Mononuclear cell (primary cell): Measurements from ENCODE around the gene RPS14. TPM values are rescaled to one million over a fixed set of nuclear protein-coding genes. Genes with fewer than 3 reads are reported as not detected.
"Not testable (repeated sequence)": the region's sequence is repeated elsewhere in the genome, so short reads cannot be mapped to it uniquely, and the experiment has no call there.

Experiments used
- H3K27me3 ChIP-seq: 2 replicates; pipeline ENCODE4 v1.6.0; 2011; ENCODE audit warnings: low read length, control low read depth; ENCODE audit not compliant: insufficient read depth
- H3K4me1 ChIP-seq: 2 replicates; pipeline ENCODE4 v1.5.1; 2011; ENCODE audit warnings: mild to moderate bottlenecking, low read length, control low read depth; ENCODE audit not compliant: insufficient read depth
- H3K4me3 ChIP-seq: 2 replicates; pipeline ENCODE4 v1.5.1; 2011; ENCODE audit warnings: mild to moderate bottlenecking, low read length, moderate library complexity
- H3K9me3 ChIP-seq: 2 replicates; pipeline ENCODE4 v1.5.1; 2011; ENCODE audit warnings: low read depth, mild to moderate bottlenecking, control low read depth, low read length
- total RNA-seq: library from RNA; depleted of rRNA; stranded (reverse); fragments of >200 nt; gene quantifications from one replicate; pipeline ENCODE4 v1.2.3, GENCODE V29; 2012

Gene RPS14
- total RNA-seq, 1 donor, result 4,450 TPM

DNA sequence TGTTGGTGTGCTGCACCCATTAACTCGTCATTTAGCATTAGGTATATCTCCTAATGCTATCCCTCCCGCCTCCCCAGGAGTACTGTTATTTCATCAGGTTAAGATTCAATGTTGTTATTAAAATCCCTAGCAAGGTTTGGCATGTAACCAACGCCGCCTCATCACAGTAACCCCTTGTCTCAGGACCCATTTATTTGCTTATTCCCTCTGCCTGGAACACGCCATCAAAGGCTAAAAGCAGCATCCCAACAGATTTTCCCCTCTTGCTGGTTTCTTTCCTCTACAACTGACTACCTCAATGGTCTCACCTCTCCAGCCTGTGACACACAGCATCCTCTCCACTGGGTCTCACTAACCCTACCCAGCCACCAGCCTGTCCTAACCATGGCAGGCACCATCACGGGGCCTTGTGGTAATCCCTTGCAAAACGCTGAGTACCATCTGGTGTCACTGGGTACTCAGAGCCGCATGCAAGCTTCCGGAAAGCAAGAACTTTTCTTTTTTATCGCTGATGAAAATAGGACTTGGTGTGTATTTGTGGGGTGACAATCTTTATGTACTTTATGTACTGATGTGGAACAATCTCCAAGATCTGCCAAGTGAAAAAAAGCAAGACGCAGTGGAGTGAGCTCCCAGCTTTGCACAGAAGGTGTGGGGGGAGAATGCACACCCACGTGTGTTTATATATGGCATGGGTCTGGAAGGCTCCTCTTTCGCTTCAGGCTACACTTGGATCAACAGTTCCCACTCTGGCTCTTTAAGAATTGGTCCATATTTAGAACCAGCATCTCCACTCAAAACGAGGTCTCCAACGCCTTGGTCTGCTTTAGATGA lies 6.1 kb downstream of the RPS14 start:
- H3K27me3 ChIP-seq, result no peaks in the 10 kb centered on the region
- H3K4me1 ChIP-seq, result peaks cover 14% of the 10 kb centered on the region
- no peak overlapping the region for H3K4me3 ChIP-seq
- no peaks in the 10 kb centered on the region for H3K9me3 ChIP-seq

DNA sequence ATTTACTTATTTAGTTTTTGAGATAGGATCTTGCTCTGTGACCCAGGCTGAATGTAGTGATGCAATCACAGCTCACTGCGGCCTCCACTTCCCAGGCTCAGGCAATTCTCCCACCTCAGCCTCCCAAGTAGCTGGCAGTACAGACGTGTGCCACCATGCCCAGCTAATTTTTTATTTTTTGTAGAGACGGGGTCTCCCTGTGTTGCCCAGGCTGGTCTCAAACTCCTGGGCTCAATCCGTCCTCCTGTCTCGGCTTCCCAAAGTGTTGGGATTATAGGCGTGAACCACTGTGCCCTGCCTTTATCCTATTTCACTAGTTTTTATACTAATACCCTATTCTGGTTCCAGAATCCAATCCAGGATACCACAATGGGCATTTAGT lies 6.8 kb downstream of the RPS14 start:
- no peaks in the 10 kb centered on the region for H3K27me3 ChIP-seq
- peaks cover 6% of the 10 kb centered on the region for H3K4me1 ChIP-seq
- no peak overlapping the region for H3K4me3 ChIP-seq
- H3K9me3 ChIP-seq, result no peaks in the 10 kb centered on the region

DNA sequence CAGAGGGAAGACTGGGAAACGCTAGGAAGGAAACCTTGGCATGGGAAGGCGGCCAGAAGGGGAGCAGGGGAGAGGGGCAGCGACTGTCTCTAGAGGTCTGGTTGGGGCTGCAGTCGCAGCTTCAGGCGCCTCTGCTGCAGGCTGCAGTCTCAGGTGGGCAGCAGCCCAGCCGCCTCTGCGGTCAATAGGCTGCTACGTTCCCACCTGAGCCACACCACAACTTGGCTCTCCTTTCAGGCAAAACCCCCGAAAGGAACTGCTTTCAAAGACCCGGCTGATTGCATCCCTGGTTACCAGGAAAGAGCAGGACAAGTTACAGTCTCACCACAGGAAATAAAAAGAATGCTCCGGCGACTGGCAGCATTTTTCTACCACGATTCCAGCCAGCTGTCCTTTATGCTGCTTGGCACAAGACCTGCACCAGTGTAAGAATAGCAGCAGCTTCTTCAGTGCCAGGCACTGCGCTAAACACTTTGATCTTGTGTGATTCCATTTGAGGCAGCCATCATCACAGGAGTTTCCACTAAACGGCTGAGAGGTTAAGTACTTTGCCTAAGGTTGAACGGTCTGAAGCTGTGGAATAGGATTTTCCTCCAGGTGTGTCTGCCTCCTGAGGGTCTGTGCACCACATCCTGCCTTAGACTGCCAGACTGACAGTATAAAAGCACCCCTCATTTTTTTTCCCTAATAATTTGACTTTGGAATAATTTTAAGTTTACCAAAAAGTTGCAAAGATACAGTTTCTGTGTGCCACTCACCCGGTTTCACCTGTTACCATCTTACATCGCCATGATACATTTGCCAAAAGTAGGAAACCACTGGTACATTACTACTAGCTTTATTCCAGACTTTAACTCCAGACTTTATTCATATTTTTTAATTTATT lies 7.5 kb downstream of the RPS14 start:
- H3K4me1 ChIP-seq, result peaks cover under 1% of the 10 kb centered on the region
- no peaks in the 10 kb centered on the region for H3K27me3 ChIP-seq
- no peaks in the 10 kb centered on the region for H3K9me3 ChIP-seq
- no peak overlapping the region for H3K4me3 ChIP-seq

DNA sequence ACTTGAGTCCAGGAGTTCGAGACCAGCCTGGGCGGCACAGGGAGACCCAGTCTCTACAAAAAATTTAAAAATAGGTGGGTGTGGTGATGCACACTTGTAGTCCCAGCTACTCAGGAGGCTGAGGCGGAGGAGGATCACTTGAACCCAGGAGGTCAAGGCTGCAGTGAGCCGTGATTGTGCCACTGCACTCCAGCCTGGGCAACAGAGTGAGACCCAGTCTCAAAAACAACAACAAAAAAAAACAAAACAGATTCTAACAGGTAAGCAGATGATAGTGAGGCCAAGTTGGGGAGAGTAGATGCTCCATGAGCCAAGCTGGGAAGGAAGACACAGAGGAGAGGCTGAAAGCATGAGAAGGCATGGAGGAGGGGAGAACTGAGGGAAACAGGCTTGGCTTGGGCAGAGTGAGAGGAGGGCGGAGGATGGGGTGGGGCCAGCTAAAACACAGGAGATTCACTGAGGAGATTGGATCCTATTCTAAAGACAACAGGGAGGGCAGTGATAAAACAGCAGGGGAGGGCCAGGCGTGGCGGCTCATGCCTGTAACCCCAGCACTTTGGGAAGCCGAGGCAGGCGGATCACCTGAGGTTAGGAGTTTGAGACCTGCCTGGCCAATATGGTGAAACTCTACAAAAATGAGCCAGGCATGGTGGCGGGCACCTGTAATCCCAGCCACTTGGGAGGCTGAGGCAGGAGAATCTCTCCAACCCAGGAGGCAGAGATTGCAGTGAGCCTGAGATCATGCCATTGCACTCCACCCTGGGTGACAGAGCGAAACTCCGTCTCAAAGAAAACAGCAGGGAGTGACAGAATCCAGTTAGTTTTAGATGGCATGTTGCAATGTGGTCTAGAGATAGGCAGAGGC lies 8.4 kb downstream of the RPS14 start:
- H3K4me3 ChIP-seq, result no peak overlapping the region
- H3K27me3 ChIP-seq, result no peaks in the 10 kb centered on the region

DNA sequence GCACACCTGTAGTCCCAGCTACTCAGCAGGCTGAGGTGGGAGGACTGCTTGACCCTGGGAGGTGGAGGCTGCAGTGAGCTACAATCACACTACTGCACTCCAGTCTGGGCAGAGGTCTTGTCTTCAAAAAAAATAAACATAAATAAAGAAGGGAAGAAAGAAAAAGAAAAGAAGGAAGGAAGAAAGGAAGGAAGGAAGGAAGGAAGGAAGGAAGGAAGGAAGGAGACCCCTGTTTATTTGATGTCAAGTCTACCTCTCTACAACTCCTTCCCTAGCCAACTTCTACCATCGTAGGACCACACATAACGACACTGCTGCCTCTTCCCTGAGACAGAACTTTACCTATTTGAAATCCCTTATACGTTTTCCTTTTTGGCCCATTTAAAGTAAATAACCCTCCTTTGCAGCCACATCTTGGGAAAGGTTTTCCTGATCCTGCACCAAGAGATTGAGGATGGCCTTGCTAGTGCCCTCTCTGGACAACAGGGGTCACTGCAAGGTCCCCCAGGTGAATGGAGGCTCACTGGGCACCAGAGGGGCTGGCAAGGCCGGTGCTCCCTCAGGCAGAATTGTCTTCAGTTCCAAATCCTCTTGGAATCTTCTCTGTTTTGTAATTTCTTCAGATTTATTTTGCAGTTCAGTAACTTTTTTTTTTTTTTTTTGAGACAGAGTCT lies 10.5 kb downstream of the RPS14 start:
- H3K4me1 ChIP-seq, result peaks cover 10% of the 10 kb centered on the region
- no peaks in the 10 kb centered on the region for H3K27me3 ChIP-seq

More for the DNA sequence above, 8.4 kb downstream of the RPS14 start:
- Histone ChIP-seq H3K4me1 (peaks cover 5% of the 10 kb centered on the region), H3K9me3 (no peaks in the 10 kb centered on the region)

DNA sequence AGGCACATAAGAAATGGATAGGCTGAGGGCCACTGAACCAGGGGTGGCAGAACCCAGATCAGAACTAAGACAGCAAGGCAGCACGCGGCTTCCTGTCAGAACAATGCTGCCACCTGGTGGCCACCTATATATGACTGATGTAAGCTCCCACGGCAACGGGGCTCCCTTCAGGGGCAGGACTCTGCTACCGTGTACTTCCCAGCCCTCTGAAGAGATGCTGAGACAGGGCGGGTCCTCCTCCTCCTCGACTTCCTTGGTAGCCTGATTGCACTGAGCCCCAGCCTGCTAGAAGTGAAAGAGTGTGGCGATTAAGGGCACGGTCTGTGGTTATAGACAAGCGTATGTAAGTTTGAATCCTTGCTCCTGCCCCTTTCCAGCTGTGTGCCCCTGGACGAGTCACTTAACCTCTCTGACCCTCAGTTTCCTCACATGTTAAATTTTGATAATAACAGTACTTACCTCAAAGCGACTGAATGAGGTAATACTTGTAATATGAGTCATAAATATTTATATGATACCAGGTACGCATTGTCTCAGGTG lies 13.3 kb downstream of the RPS14 start:
- no peaks in the 10 kb centered on the region for H3K9me3 ChIP-seq
- peaks cover 28% of the 10 kb centered on the region for H3K4me1 ChIP-seq
- no peaks in the 10 kb centered on the region for H3K27me3 ChIP-seq
- H3K4me3 ChIP-seq, result no peak overlapping the region

More for the DNA sequence above, 10.5 kb downstream of the RPS14 start:
- Histone ChIP-seq H3K9me3 (no peaks in the 10 kb centered on the region), H3K4me3 (no peak overlapping the region)

DNA sequence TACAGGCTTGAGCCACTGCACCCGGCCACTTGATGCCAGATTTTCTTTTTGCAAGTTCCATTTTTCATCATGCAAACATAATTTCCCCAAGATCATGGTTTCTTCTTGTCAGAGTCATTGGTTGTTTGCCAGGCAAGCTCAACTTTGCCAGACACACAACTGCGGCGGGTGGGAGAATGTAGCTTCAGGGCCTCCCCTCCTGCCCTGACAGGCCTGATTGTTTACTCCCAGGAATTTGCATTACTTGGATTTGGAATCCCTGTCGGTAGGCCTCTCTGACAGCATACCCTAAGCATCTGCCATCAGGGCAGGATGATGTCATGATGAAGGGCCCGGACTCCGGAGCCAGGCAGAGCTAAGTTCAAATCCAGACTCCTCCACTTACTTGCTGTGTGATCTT lies 15.1 kb downstream of the RPS14 start:
- H3K27me3 ChIP-seq, result no peaks in the 10 kb centered on the region
- no peak overlapping the region for H3K4me3 ChIP-seq
- peaks cover 38% of the 10 kb centered on the region for H3K4me1 ChIP-seq
- H3K9me3 ChIP-seq, result no peaks in the 10 kb centered on the region

DNA sequence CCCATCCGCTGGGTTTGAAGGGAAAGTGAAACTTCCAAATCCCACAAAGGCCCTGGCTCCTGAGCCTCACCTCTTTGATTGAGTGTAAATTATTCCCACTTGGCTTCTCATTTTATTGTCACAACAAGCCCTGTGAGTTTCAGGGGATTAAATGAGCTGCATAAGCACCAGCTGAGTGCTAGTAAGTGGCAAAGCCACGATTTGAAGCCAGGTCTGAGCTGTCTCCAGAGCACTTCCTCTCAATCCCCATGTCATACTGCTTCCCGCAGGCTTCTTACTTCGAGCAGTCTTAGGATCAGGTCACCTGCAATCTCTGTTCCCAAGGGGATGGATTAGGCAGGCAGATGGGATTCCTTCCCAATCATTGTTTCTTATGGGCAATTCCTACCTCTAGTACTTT lies 18.0 kb downstream of the RPS14 start:
- Histone ChIP-seq H3K27me3 (no peaks in the 10 kb centered on the region), H3K4me3 (no peak overlapping the region), H3K4me1 (peaks cover 39% of the 10 kb centered on the region), H3K9me3 (no peaks in the 10 kb centered on the region)

DNA sequence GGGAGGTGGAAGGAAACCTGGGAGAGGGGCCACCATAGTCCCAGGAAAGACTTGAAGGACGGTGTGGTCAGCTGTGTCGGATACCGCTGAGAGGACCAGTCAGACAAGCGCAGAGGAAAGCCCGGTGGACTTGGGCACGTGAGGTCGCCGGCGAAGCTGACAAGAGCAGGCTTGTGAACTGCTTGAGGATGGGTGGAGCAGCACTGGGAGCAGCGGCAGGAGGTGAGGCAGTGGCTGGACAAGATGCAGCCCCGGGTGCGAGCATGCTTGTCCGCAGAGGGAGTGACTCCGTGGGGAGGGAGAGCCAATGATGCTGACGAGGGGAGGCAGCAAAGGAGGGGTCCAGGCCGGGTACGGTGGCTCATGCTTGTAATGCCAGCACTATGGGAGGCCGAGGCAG lies 18.5 kb downstream of the RPS14 start:
- H3K9me3 ChIP-seq, result no peaks in the 10 kb centered on the region

DNA sequence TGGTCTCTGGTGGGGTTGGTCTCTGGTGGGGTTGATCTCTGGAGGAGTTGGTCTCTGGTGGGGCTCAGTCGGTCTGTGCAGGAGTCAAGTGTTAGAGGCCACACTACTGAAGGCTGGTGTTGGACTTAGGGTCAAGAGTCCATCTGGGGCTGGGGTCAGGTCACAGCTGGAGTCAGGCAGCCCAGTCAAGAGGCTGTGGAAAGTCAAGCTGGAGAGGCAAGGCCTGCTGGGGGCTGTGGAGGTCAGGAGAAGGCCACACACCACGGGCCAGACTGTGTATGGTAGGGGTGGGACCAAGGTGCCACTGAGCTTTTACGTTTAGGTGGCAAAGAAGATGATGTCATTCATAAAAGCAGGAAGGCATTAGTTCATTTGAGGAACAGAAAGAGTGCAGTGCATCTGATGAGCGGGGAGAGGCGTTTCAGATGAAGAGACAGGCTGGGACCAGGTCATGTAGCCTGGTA lies 20.1 kb downstream of the RPS14 start:
- Histone ChIP-seq H3K4me1 (peaks cover 30% of the 10 kb centered on the region), H3K4me3 (no peak overlapping the region), H3K9me3 (no peaks in the 10 kb centered on the region), H3K27me3 (no peaks in the 10 kb centered on the region)

More for the DNA sequence above, 18.5 kb downstream of the RPS14 start:
- no peak overlapping the region for H3K4me3 ChIP-seq
- H3K4me1 ChIP-seq, result peaks cover 33% of the 10 kb centered on the region
- H3K27me3 ChIP-seq, result no peaks in the 10 kb centered on the region

DNA sequence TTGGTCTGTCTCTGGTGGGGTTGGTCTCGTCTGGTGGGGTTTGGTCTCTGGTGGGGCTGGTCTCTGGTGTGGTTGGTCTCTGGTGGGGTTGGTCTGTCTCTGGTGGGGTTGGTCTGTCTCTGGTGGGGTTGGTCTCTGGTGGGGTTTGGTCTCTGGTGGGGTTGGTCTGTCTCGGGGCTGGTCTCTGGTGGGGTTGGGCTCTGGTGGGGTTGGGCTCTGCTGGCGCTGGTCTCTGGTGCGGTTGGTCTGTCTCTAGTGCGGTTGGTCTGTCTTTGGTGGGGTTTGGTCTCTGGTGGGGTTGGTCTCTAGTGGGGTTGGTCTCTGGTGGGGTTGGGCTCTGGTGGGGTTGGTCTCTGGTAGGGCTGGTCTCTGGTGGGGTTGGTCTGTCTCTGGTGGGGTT lies 20.6 kb downstream of the RPS14 start:
- Histone ChIP-seq H3K27me3 (no peaks in the 10 kb centered on the region), H3K4me1 (peaks cover 30% of the 10 kb centered on the region), H3K4me3 (no peak overlapping the region), H3K9me3 (no peaks in the 10 kb centered on the region)

DNA sequence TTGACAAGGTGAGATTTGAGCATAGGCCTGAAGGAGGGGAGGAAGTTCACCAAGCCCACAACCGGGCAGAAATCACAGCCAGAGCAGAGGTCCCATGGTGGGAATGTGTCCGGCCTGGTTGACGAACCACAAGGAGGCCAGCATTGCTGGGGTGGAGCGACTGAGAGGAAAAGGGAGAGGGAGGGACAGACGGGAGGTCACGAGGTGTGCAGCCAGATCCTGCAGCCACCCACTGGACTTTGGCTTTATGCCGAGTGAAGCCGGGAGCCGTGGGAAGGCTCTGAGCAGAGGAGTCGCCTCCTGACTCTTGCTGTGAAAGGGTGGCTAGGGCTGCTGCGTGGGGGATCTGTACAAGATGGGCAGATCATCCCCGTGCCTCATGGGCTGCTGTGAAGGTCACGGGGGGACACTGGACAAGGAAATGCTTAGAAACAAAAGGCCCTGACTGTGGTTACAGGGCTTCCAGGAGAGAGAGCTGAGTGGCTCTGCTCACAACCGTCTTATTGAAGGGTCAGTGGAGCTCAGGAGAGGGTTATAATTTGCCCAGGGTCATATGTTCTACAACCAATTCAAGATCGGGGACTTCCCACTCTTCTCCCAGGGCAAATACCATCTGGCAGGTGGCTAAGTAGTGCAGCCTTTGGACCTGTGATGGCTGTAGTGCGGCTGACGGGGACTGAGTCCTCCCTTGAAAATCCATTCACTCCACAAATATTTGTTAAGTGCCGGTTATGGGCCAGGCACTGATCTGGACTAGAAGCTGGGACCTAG lies 21.2 kb downstream of the RPS14 start:
- H3K27me3 ChIP-seq, result no peaks in the 10 kb centered on the region
- peaks cover 23% of the 10 kb centered on the region for H3K4me1 ChIP-seq
- no peak overlapping the region for H3K4me3 ChIP-seq
- H3K9me3 ChIP-seq, result no peaks in the 10 kb centered on the region

DNA sequence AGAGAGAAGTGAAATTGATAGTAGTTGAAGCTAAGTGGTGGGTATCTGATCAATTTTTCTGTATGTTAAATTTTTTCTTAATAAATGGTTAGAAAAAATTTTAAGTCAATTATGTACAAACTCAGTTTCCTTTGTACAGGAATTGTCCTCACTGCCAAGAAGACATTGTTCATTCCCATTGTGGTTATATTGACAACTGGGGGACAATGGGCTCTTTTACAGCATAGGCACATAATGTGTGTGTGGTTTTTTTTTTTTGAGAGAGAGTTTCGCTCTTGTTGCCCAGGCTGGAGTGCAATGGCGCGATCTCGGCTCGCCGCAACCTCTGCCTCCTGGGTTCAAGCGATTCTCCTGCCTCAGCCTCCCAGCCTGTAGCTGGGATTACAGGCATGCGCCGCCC lies 23.4 kb downstream of the RPS14 start:
- not testable (repeated sequence) for H3K9me3 ChIP-seq, H3K4me3 ChIP-seq, H3K27me3 ChIP-seq
- peaks cover 11% of the 10 kb centered on the region for H3K4me1 ChIP-seq
